ENCODE measurements around the gene NT5DC1.

NT5DC1 gene

DNA sequence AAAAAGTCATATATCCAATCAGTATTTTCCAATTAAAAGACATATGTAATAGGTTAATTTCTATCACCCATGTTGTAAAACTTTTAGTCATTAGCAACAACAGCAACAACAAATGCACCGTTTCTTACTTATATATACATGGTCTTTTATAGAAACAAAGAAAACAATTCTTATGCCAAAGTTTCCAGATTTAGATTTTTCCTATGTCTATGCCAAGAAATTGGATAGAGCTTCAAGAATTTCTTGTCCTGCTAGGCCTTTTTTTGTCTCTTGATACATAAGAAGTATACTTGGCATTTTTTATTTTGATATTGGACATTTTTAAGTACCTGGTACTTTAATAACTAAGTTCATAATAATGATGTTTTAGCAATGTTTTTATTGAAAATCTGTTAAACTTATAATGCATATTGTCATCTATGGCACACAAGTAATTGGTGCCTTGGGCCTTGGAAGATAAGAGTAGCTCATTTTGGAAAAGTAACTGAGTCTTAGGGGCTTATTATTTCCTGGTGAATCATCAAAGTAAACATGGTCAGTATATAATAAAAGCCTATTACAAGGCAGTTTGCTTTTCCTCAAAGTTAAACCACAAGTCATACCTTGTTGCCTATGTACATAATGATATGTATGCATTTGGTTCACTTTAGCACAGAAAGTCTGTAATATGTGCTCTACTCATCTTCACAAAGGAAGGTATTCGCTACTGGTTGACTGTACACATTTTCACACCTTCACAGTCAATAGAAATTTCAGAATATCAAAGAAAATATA, 29.9 kb upstream of the NT5DC1 start:
- H3K27ac ChIP-seq (ENCODE audit: low read length) = no peak overlapping the region
- H3K4me3 ChIP-seq (ENCODE audit: low read length in 2 of 2) = no peak overlapping the region
- no peaks in the 10 kb centered on the region for H3K27me3 ChIP-seq (ENCODE audit: control insufficient read depth in 1 of 2, insufficient read depth in 2 of 2, low read length in 2 of 2)
- no peaks in the 10 kb centered on the region for H3K4me1 ChIP-seq (ENCODE audit: control insufficient read depth, insufficient read depth, low read length)
- H3K36me3 ChIP-seq (ENCODE audit: control insufficient read depth in 2 of 2, insufficient read depth in 2 of 2, low read length in 2 of 2) = no peaks in the 10 kb centered on the region
- H3K9ac ChIP-seq (ENCODE audit: low read length in 2 of 2) = no peak overlapping the region
- H3K9me3 ChIP-seq (ENCODE audit: control insufficient read depth in 2 of 2, low read length in 2 of 2) = no peaks in the 10 kb centered on the region

DNA sequence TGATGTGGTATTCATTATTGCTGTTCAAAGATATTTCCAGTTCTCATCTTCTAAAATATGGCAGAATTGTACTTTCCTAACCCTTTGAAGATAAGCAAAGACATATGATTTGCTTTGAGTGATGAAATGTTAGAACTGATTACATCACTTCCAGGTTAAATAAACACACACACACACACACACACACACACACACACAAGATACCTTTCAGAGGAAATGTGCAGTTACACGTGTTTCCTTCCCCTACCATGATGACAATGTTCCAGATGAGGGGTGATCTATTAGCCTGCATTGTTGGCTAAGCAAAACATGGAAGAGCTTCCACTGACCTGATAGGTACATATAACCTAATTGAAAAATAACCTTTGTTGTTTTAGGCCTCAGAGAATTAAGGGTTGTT, 28.3 kb upstream of the NT5DC1 start:
- H3K9ac ChIP-seq (ENCODE audit: low read length in 2 of 2) = no peak overlapping the region
- H3K36me3 ChIP-seq (ENCODE audit: control insufficient read depth in 2 of 2, insufficient read depth in 2 of 2, low read length in 2 of 2) = no peaks in the 10 kb centered on the region
- H3K9me3 ChIP-seq (ENCODE audit: control insufficient read depth in 2 of 2, low read length in 2 of 2) = no peaks in the 10 kb centered on the region
- no peak overlapping the region for H3K4me3 ChIP-seq (ENCODE audit: low read length in 2 of 2)
- no peaks in the 10 kb centered on the region for H3K4me1 ChIP-seq (ENCODE audit: control insufficient read depth, insufficient read depth, low read length)
- no peaks in the 10 kb centered on the region for H3K27me3 ChIP-seq (ENCODE audit: control insufficient read depth in 1 of 2, insufficient read depth in 2 of 2, low read length in 2 of 2)
- H3K27ac ChIP-seq (ENCODE audit: low read length) = no peak overlapping the region

DNA sequence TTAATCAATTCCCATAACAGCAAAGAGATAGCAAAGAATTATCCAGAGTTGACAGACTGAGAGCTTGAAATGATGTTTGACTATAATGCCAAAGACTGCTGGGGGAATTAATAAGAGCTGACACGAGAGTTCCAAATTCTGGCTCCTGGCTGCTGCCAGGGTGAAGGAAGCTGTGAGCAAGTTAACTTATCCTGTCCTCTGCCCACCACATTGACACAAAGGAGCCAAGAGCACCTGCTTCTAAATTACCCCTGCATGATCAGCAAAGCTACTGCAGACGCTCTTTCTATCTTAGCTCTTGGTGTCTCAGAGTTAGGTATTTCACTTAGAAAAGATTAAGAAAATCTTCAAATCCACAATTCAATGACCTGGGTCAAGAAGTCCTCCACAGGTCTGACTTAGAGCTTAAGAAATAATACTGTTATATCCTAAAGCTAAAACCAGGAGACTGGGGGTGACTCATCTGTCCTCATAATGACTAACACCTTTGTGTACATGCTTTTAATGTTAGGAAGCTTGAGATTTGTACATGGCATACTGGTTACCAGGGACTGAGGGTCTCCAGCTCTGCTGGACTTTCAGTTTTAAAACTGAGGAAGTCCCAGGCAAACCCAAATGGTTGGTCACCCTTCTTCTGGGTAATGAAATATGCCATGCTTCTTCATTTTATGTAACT, 26.8 kb upstream of the NT5DC1 start:
- Histone ChIP-seq H3K36me3 (ENCODE audit: control insufficient read depth in 2 of 2, insufficient read depth in 2 of 2, low read length in 2 of 2) (no peaks in the 10 kb centered on the region), H3K27me3 (ENCODE audit: control insufficient read depth in 1 of 2, insufficient read depth in 2 of 2, low read length in 2 of 2) (no peaks in the 10 kb centered on the region), H3K4me3 (ENCODE audit: low read length in 2 of 2) (no peak overlapping the region), H3K27ac (ENCODE audit: low read length) (no peak overlapping the region), H3K9ac (ENCODE audit: low read length in 2 of 2) (no peak overlapping the region), H3K9me3 (ENCODE audit: control insufficient read depth in 2 of 2, low read length in 2 of 2) (no peaks in the 10 kb centered on the region), H3K4me1 (ENCODE audit: control insufficient read depth, insufficient read depth, low read length) (no peaks in the 10 kb centered on the region)

DNA sequence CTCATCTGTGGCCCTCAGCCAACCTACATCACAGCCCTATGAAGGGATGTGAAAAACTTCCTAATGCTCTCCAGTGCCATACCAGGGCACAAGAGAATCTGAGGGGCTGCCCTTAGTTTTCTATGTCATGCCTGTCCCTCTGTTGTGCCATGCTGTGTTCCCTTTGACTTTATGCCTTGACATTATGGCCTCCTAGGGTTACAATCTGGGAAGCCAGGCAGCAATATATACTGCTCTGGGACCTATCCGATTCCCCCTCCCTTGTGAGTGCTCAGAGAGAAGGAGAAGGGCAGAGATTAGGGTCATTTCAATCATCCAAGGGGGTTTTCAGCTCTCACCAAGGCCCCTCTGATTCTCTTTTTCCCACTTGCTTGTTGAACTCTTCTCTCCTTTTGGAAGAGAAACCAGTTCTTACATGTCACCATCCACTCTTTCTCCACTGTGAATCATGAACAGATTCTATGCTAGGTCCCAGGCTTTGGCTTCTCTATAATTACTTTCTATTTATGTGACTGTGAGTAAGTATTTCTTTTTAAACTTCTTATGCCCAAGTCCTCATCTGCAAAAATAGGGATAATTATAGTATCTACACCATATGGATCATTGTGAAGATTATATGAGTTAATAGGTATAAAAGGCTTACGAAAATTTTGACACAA, 25.8 kb upstream of the NT5DC1 start:
- Histone ChIP-seq H3K27ac (ENCODE audit: low read length) (no peak overlapping the region), H3K4me1 (ENCODE audit: control insufficient read depth, insufficient read depth, low read length) (no peaks in the 10 kb centered on the region), H3K36me3 (ENCODE audit: control insufficient read depth in 2 of 2, insufficient read depth in 2 of 2, low read length in 2 of 2) (no peaks in the 10 kb centered on the region), H3K4me3 (ENCODE audit: low read length in 2 of 2) (no peak overlapping the region), H3K9ac (ENCODE audit: low read length in 2 of 2) (no peak overlapping the region), H3K9me3 (ENCODE audit: control insufficient read depth in 2 of 2, low read length in 2 of 2) (no peaks in the 10 kb centered on the region), H3K27me3 (ENCODE audit: control insufficient read depth in 1 of 2, insufficient read depth in 2 of 2, low read length in 2 of 2) (no peaks in the 10 kb centered on the region)

DNA sequence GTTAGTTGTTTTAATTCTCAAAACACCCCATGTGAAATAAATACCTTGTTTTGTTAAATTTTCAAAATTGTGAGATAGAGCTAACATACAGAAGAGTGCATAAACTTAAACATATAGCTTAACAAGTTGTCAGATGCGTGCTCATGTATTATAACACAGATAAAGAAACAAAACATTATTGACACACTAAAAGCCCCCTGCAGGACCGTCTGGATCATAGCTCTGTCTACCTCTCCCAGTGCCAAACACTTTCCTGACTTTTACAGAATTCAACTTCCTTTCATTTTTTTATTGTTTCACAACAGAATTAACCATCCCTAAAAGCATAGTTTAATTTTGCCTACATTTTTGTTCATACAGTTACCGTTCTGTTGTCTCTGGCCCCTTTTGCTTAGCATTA, 22.1 kb upstream of the NT5DC1 start:
- Histone ChIP-seq H3K4me3 (ENCODE audit: low read length in 2 of 2) (no peak overlapping the region), H3K27ac (ENCODE audit: low read length) (no peak overlapping the region), H3K4me1 (ENCODE audit: control insufficient read depth, insufficient read depth, low read length) (no peaks in the 10 kb centered on the region), H3K9ac (ENCODE audit: low read length in 2 of 2) (no peak overlapping the region), H3K27me3 (ENCODE audit: control insufficient read depth in 1 of 2, insufficient read depth in 2 of 2, low read length in 2 of 2) (no peaks in the 10 kb centered on the region), H3K9me3 (ENCODE audit: control insufficient read depth in 2 of 2, low read length in 2 of 2) (no peaks in the 10 kb centered on the region), H3K36me3 (ENCODE audit: control insufficient read depth in 2 of 2, insufficient read depth in 2 of 2, low read length in 2 of 2) (no peaks in the 10 kb centered on the region)

DNA sequence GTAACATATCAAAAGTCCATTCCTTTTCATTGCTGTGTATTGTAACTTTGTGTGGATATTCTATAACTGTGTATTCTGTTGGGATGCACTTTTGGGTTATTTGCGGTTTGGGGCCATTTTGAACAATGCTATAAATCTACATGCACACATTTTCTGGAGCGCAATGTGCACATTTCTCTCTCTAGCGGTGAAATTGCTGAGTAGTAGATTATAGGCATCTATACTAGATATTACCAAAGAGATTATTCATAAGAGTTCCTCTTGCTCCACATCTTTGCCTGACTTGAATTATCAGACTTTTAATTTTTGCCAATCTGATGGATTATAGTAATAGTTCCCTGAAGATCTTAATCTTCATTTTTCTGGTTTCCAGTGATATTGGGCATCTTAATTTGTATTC, 21.7 kb upstream of the NT5DC1 start:
- no peak overlapping the region for H3K4me3 ChIP-seq (ENCODE audit: low read length in 2 of 2)
- no peaks in the 10 kb centered on the region for H3K4me1 ChIP-seq (ENCODE audit: control insufficient read depth, insufficient read depth, low read length)
- no peak overlapping the region for H3K9ac ChIP-seq (ENCODE audit: low read length in 2 of 2)
- H3K9me3 ChIP-seq (ENCODE audit: control insufficient read depth in 2 of 2, low read length in 2 of 2) = no peaks in the 10 kb centered on the region
- H3K27ac ChIP-seq (ENCODE audit: low read length) = no peak overlapping the region
- no peaks in the 10 kb centered on the region for H3K36me3 ChIP-seq (ENCODE audit: control insufficient read depth in 2 of 2, insufficient read depth in 2 of 2, low read length in 2 of 2)
- no peaks in the 10 kb centered on the region for H3K27me3 ChIP-seq (ENCODE audit: control insufficient read depth in 1 of 2, insufficient read depth in 2 of 2, low read length in 2 of 2)

DNA sequence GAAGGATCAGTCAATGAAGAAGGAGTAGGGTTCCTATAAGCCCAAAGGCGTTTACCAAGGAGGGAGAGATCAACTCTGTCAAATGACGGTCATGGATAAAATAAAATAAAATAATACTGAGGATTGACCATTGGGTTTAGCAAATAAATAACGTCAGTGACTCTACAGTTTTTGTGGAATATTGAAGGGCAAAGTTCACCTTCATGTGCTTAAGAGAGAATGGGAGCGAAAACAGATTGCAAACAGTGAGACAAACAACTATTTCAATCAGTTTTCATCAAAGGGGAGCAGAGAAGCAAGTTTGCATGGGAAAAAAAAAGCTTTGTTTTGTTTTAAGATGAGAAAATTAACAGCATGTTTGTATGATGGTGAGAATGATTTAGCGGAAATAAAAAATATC, 17.6 kb upstream of the NT5DC1 start:
- Histone ChIP-seq H3K4me1 (ENCODE audit: control insufficient read depth, insufficient read depth, low read length) (no peaks in the 10 kb centered on the region), H3K27me3 (ENCODE audit: control insufficient read depth in 1 of 2, insufficient read depth in 2 of 2, low read length in 2 of 2) (no peaks in the 10 kb centered on the region), H3K4me3 (ENCODE audit: low read length in 2 of 2) (no peak overlapping the region), H3K9me3 (ENCODE audit: control insufficient read depth in 2 of 2, low read length in 2 of 2) (no peaks in the 10 kb centered on the region), H3K9ac (ENCODE audit: low read length in 2 of 2) (no peak overlapping the region), H3K36me3 (ENCODE audit: control insufficient read depth in 2 of 2, insufficient read depth in 2 of 2, low read length in 2 of 2) (no peaks in the 10 kb centered on the region), H3K27ac (ENCODE audit: low read length) (no peak overlapping the region)

DNA sequence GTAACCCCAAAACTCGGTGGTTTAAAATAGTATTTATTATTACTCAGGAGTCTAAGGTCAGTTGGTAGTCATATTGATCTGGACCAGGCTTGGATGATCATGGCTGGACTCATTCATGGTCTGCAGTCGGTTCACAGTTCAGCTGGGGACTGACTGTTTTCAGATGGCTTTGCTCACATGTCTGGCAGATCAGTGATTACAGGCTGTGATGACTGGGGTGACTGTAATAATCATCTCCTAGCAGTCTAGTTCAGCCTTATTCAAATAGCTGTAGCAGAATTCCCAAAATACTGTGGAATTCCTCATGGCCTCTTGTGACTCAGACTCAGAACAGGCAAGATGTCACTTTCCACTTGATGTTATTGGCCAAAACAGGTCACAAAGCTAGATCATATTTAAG, 16.4 kb upstream of the NT5DC1 start:
- no peaks in the 10 kb centered on the region for H3K27me3 ChIP-seq (ENCODE audit: control insufficient read depth in 1 of 2, insufficient read depth in 2 of 2, low read length in 2 of 2)
- H3K36me3 ChIP-seq (ENCODE audit: control insufficient read depth in 2 of 2, insufficient read depth in 2 of 2, low read length in 2 of 2) = no peaks in the 10 kb centered on the region
- H3K27ac ChIP-seq (ENCODE audit: low read length) = no peak overlapping the region
- no peak overlapping the region for H3K9ac ChIP-seq (ENCODE audit: low read length in 2 of 2)
- no peak overlapping the region for H3K4me3 ChIP-seq (ENCODE audit: low read length in 2 of 2)
- H3K4me1 ChIP-seq (ENCODE audit: control insufficient read depth, insufficient read depth, low read length) = no peaks in the 10 kb centered on the region
- no peaks in the 10 kb centered on the region for H3K9me3 ChIP-seq (ENCODE audit: control insufficient read depth in 2 of 2, low read length in 2 of 2)

DNA sequence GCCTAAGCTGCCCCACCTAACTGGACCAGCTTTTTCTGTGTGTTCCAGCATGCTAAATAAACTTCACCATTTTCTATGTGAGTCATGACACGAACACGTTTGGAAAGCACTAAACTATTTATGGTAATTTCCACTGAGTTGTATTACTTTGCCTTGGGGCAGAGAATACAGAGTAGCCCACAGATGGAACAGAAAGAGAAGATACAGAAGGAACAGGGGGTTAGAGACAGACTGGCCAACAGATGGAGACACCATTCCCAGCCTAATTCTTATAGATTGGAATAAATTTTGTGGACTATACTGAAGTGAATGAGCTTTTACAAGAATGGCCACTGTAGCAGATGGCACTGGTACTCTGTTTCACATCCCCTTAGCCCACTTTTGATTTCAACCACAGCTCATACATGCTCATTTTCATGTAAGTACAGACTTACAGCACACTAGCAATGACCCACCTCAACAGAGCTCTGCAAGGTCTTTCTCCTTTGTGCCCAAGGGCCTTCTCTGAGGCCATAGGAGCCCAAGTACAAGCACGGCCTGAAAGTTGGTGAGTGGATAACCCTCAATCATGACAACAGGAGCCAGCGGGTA, 13.1 kb upstream of the NT5DC1 start:
- H3K4me3 ChIP-seq (ENCODE audit: low read length in 2 of 2) = no peak overlapping the region
- H3K9ac ChIP-seq (ENCODE audit: low read length in 2 of 2) = no peak overlapping the region
- no peaks in the 10 kb centered on the region for H3K4me1 ChIP-seq (ENCODE audit: control insufficient read depth, insufficient read depth, low read length)
- no peaks in the 10 kb centered on the region for H3K9me3 ChIP-seq (ENCODE audit: control insufficient read depth in 2 of 2, low read length in 2 of 2)
- no peaks in the 10 kb centered on the region for H3K36me3 ChIP-seq (ENCODE audit: control insufficient read depth in 2 of 2, insufficient read depth in 2 of 2, low read length in 2 of 2)
- no peak overlapping the region for H3K27ac ChIP-seq (ENCODE audit: low read length)
- no peaks in the 10 kb centered on the region for H3K27me3 ChIP-seq (ENCODE audit: control insufficient read depth in 1 of 2, insufficient read depth in 2 of 2, low read length in 2 of 2)

DNA sequence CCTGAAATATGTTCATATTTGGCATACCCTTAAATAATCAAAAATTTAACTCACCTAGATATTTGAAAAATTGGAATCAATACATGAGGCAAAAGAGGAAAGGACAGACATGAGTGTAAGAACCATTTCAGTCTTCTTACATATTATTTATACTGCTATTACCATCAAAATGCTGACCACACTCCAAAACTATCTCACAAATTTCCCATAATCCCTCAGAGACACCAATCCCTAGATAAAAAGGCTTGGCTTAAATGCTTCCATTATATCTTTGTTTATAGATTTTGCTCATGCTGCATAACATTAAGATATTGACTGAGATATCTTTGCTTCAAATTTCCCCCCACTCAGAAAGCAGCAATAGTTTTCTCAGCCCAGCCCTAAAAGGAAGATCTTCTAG, 11.7 kb upstream of the NT5DC1 start:
- Histone ChIP-seq H3K27ac (ENCODE audit: low read length) (no peak overlapping the region), H3K9ac (ENCODE audit: low read length in 2 of 2) (no peak overlapping the region), H3K4me3 (ENCODE audit: low read length in 2 of 2) (no peak overlapping the region), H3K27me3 (ENCODE audit: control insufficient read depth in 1 of 2, insufficient read depth in 2 of 2, low read length in 2 of 2) (no peaks in the 10 kb centered on the region), H3K36me3 (ENCODE audit: control insufficient read depth in 2 of 2, insufficient read depth in 2 of 2, low read length in 2 of 2) (no peaks in the 10 kb centered on the region), H3K4me1 (ENCODE audit: control insufficient read depth, insufficient read depth, low read length) (no peaks in the 10 kb centered on the region), H3K9me3 (ENCODE audit: control insufficient read depth in 2 of 2, low read length in 2 of 2) (no peaks in the 10 kb centered on the region)

All from stomach smooth muscle (tissue), 2 donors.